ENCODE data around the gene SORBS2. TPM values are rescaled to one million over a fixed set of nuclear protein-coding genes. Genes with fewer than 3 reads are reported as not detected.

Gene SORBS2
- total RNA-seq, 1 experiment from 2014 or later: 0.34 TPM

- BruUV-seq (replicated peaks): no TSS peak
Measured at GRCh38 chr4:185834088-185834487, 22.1 kb upstream of the SORBS2 start.

More at GRCh38 chr4:185834088-185834487, 22.1 kb upstream of the SORBS2 start:
- ChIA-PET POLR2A (no interaction called here), RAD21 (ENCODE audit: low non-redundant PET in 1 of 2, low total read pairs in 2 of 2, uncharacterized antibody in 2 of 2, unreplicated experiment in 2 of 2) (no interaction called here), CTCF (no interaction called here)
- no peak for ATAC-seq
- no peak for TF ChIP-seq ZNF274 (IDR thresholded peaks at IDR 0.05; ENCODE audit: low read depth, low read length)
- no peak for TF ChIP-seq ZFX (IDR thresholded peaks at IDR 0.05)
- no peak for TF ChIP-seq MAX (IDR thresholded peaks at IDR 0.05)
- TF ChIP-seq ZBTB33 (IDR thresholded peaks at IDR 0.05; ENCODE audit: extremely low read depth, insufficient replicate concordance, low read length): no peak
- no peak for TF ChIP-seq CTCF (IDR thresholded peaks at IDR 0.05 in 2 of 3, conservative IDR thresholded peaks at IDR 0.05 in 1 of 3; ENCODE audit: borderline replicate concordance in 1 of 3, insufficient read depth in 1 of 3, low read depth in 2 of 3, low read length in 2 of 3)
- no peak for TF ChIP-seq ATF3 (IDR thresholded peaks at IDR 0.05)
- TF ChIP-seq EZH2phosphoT487 (IDR thresholded peaks at IDR 0.05; ENCODE audit: borderline replicate concordance): no peak
- TF ChIP-seq TCF7L2 (IDR thresholded peaks at IDR 0.05; ENCODE audit: borderline replicate concordance, extremely low read depth, insufficient read depth, insufficient read length): no peak
- TF ChIP-seq FOSL1 (IDR thresholded peaks at IDR 0.05; ENCODE audit: low read depth): no peak
- no peak for TF ChIP-seq REST (IDR thresholded peaks at IDR 0.05; ENCODE audit: low read depth)
- intact Hi-C loops (cut with micrococcal nuclease): no loop called here
- no peaks in the 10 kb centered on the region for H3K27me3 ChIP-seq (ENCODE audit: insufficient read depth, low read length)
- H3K9ac ChIP-seq (ENCODE audit: low read length): no peak overlapping the region
- no peak overlapping the region for H3K4me2 ChIP-seq (ENCODE audit: low read length)
- no peak overlapping the region for H2AFZ ChIP-seq (ENCODE audit: low read depth, low read length, poor library complexity, severe bottlenecking)
- no peak overlapping the region for H3K27ac ChIP-seq (ENCODE audit: low read depth, low read length)
- H3K36me3 ChIP-seq (ENCODE audit: control insufficient read depth in 1 of 2, insufficient read depth in 2 of 2, low read length in 2 of 2): no peaks in the 10 kb centered on the region
- H3K79me2 ChIP-seq (ENCODE audit: insufficient read depth, low read length): no peaks in the 10 kb centered on the region
- DNase-seq (ENCODE audit: low read depth, low spot score): no peak
- H4K20me1 ChIP-seq (ENCODE audit: insufficient read depth): no peaks in the 10 kb centered on the region
- H3K4me1 ChIP-seq (ENCODE audit: control insufficient read depth in 1 of 2, insufficient read depth in 2 of 2, low read length in 2 of 2): peaks cover 8 to 13% of the 10 kb centered on the region in 2 experiments
- no peaks in the 10 kb centered on the region for H3K9me2 ChIP-seq (ENCODE audit: insufficient read depth)
- no peaks in the 10 kb centered on the region for H3K9me3 ChIP-seq (ENCODE audit: control insufficient read depth in 1 of 2, insufficient read depth in 1 of 2, low read depth in 1 of 2, low read length in 2 of 2)
- no peak overlapping the region for H3K4me3 ChIP-seq (replicated peaks in 1 of 2; ENCODE audit: low read depth in 1 of 2, low read length in 2 of 2)
